Measurements from ENCODE around the gene ANAPC15.

Gene ANAPC15

DNA sequence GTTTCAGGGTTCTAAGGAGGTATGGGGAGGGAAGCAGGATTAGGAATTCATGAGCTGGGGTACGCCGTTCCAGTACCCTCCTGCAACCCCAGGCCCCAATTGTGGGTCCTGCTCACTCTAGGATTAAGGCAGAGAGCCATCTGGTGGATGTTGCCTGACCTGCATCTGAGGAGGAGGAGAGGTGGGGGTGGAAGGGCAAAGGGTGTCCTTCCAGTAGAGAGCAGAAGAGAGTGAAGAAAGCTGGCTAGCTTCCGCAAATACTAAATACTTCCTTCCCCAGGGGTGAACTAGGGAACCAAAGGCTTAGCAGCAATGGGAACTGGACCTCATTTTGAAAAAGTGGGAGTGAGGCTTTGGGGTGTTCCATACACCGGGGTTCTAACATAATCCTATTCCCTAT is 21.2 kb downstream of the ANAPC15 start:
- Histone ChIP-seq H3K27ac (ENCODE audit: low read depth, low read length) (no peak overlapping the region), H3K4me1 (ENCODE audit: control insufficient read depth in 1 of 2, insufficient read depth in 2 of 2, low read length in 2 of 2) (peaks cover 4 to 19% of the 10 kb centered on the region in 2 donors), H3K4me3 (ENCODE audit: low read depth in 1 of 2, low read length in 2 of 2) (no peak overlapping the region), H3K36me3 (ENCODE audit: control insufficient read depth in 1 of 2, insufficient read depth in 2 of 2, low read length in 2 of 2) (peaks cover 19 to 34% of the 10 kb centered on the region in 2 donors), H3K27me3 (ENCODE audit: control insufficient read depth in 1 of 2, insufficient read depth in 2 of 2, low read length in 2 of 2) (no peaks in the 10 kb centered on the region), H3K9ac (ENCODE audit: low read depth in 1 of 2, low read length in 2 of 2) (peak overlapping the region in 1 of 2 donors; percentile 22), H3K9me3 (ENCODE audit: control insufficient read depth in 1 of 2, low read length in 2 of 2) (no peaks in the 10 kb centered on the region)

DNA sequence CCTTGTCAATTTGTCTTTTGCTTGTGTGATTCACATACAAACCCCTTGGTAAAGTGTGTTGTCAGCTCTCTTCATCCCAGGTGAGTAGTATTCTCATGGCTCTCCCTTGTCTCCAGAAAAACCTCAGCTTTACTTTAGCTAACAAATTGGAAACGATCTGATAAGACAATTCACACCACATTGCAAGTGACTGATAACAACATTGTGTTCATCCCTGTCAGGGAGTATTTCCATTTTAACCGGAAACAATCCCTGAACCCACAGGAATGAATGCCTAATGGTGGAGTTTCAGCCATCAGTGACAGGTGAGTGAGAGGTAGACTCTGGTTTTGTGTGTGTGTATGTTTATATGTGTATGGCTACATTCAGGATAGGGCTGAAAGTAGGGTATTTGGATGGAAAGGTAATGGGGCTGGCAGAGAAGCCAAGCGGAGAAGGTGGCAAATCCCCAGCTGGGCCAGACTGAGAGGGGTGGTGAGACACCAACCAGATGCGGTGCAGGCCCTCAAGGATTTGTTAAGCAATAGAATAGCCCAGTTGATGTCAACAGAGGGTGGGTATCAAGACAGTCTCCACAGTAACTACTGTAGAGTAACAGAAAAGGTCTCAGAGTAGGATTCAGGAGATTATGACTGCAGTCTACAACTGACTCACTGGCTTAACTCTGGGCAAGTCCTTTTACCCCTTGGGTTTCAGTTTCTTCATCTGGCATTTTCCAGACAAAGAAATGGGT is 24.3 kb downstream of the ANAPC15 start:
- H3K27ac ChIP-seq (ENCODE audit: low read depth, low read length) = no peak overlapping the region
- no peak overlapping the region for H3K4me3 ChIP-seq (ENCODE audit: low read depth in 1 of 2, low read length in 2 of 2)
- no peaks in the 10 kb centered on the region for H3K9me3 ChIP-seq (ENCODE audit: control insufficient read depth in 1 of 2, low read length in 2 of 2)
- H3K36me3 ChIP-seq (ENCODE audit: control insufficient read depth in 1 of 2, insufficient read depth in 2 of 2, low read length in 2 of 2) = peaks cover 9 to 19% of the 10 kb centered on the region in 2 donors
- no peaks in the 10 kb centered on the region for H3K27me3 ChIP-seq (ENCODE audit: control insufficient read depth in 1 of 2, insufficient read depth in 2 of 2, low read length in 2 of 2)
- no peak overlapping the region for H3K9ac ChIP-seq (ENCODE audit: low read depth in 1 of 2, low read length in 2 of 2)
- H3K4me1 ChIP-seq (ENCODE audit: control insufficient read depth in 1 of 2, insufficient read depth in 2 of 2, low read length in 2 of 2) = peaks cover 4 to 19% of the 10 kb centered on the region in 2 donors

DNA sequence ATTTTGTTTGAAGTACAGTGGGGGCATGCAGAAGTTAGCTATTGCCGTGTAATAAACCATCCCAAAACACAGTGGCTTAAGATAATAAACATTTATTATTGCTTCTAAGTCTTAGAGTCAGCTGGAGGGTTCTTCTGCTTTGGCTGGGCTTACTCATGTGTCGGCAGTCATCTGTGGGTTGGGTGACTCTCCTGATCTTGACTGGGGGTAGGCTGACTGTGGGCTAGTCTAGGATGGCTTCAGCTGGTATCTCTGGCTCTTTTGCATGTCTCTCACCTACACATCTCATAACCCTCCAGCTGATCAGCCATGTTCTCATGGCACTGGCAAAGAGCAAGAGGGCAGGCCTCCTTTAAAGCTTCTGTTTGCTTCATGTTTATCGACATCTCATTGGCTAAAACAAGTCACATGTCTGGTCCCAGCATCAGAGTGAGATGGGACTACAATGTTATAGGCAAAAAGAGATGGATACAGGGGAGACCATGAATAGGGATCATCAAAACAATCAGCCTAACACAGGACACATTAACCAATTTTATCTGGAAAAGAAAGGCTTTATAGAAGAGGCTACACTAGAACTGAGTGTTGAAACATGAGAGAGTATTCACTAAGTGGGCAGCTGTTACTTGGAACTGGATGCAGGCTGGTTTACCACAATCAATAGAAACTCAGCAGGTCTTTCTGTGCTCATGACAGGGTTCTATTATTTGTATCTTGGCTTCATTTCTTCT is 26.7 kb downstream of the ANAPC15 start:
- Histone ChIP-seq H3K36me3 (ENCODE audit: control insufficient read depth in 1 of 2, insufficient read depth in 2 of 2, low read length in 2 of 2) (peaks cover 8 to 18% of the 10 kb centered on the region in 2 donors), H3K9ac (ENCODE audit: low read depth in 1 of 2, low read length in 2 of 2) (no peak overlapping the region), H3K27me3 (ENCODE audit: control insufficient read depth in 1 of 2, insufficient read depth in 2 of 2, low read length in 2 of 2) (no peaks in the 10 kb centered on the region), H3K9me3 (ENCODE audit: control insufficient read depth in 1 of 2, low read length in 2 of 2) (no peaks in the 10 kb centered on the region), H3K4me3 (ENCODE audit: low read depth in 1 of 2, low read length in 2 of 2) (no peak overlapping the region), H3K4me1 (ENCODE audit: control insufficient read depth in 1 of 2, insufficient read depth in 2 of 2, low read length in 2 of 2) (peaks cover 7 to 10% of the 10 kb centered on the region in 2 donors), H3K27ac (ENCODE audit: low read depth, low read length) (no peak overlapping the region)

DNA sequence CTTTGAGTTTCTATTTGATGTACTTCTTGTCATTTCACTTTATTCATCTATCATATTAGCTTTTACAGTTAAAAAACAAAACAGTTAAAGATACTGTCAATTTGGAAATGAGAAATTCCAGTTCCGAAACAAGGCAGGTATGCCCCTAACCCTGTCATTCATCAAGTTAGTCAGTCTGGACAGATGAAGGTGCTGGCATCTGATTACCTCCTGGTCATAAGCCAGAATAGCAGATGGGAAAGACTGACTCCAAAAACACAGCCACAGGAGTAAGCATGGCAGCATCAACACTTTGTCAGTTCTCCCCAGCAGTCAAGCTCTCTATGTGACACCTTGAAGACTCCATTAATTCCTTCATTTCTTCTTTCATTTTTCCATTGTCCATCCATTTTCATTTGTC is 27.5 kb downstream of the ANAPC15 start:
- Histone ChIP-seq H3K27ac (ENCODE audit: low read depth, low read length) (no peak overlapping the region), H3K27me3 (ENCODE audit: control insufficient read depth in 1 of 2, insufficient read depth in 2 of 2, low read length in 2 of 2) (no peaks in the 10 kb centered on the region), H3K9ac (ENCODE audit: low read depth in 1 of 2, low read length in 2 of 2) (no peak overlapping the region), H3K4me3 (ENCODE audit: low read depth in 1 of 2, low read length in 2 of 2) (no peak overlapping the region), H3K36me3 (ENCODE audit: control insufficient read depth in 1 of 2, insufficient read depth in 2 of 2, low read length in 2 of 2) (peaks cover 8 to 13% of the 10 kb centered on the region in 2 donors), H3K9me3 (ENCODE audit: control insufficient read depth in 1 of 2, low read length in 2 of 2) (no peaks in the 10 kb centered on the region), H3K4me1 (ENCODE audit: control insufficient read depth in 1 of 2, insufficient read depth in 2 of 2, low read length in 2 of 2) (peaks cover 2 to 7% of the 10 kb centered on the region in 2 donors)

DNA sequence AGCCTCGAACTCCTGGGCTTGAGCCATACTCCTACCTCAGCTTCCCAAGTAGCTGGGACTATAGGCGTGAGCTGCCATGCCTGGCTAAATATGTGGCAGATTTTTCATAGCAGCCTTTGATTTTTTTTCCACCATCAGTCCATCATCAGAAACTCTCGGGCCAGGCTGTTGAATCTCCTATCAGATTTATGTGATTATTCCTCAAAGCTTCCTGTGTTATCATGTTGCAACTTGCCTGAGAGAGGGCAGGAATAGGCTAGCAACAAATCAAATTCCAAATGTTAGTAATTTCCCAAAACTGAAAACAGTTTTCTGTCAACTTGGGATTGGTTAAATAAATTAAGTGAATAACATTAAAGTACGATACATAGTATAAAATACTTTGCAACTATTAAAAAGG is 28.4 kb downstream of the ANAPC15 start:
- Histone ChIP-seq H3K9ac (ENCODE audit: low read depth in 1 of 2, low read length in 2 of 2) (no peak overlapping the region), H3K4me3 (ENCODE audit: low read depth in 1 of 2, low read length in 2 of 2) (no peak overlapping the region), H3K27me3 (ENCODE audit: control insufficient read depth in 1 of 2, insufficient read depth in 2 of 2, low read length in 2 of 2) (no peaks in the 10 kb centered on the region), H3K9me3 (ENCODE audit: control insufficient read depth in 1 of 2, low read length in 2 of 2) (no peaks in the 10 kb centered on the region), H3K4me1 (ENCODE audit: control insufficient read depth in 1 of 2, insufficient read depth in 2 of 2, low read length in 2 of 2) (peaks cover under 1 to 8% of the 10 kb centered on the region in 2 donors), H3K27ac (ENCODE audit: low read depth, low read length) (no peak overlapping the region), H3K36me3 (ENCODE audit: control insufficient read depth in 1 of 2, insufficient read depth in 2 of 2, low read length in 2 of 2) (peaks cover 7 to 8% of the 10 kb centered on the region in 2 donors)

DNA sequence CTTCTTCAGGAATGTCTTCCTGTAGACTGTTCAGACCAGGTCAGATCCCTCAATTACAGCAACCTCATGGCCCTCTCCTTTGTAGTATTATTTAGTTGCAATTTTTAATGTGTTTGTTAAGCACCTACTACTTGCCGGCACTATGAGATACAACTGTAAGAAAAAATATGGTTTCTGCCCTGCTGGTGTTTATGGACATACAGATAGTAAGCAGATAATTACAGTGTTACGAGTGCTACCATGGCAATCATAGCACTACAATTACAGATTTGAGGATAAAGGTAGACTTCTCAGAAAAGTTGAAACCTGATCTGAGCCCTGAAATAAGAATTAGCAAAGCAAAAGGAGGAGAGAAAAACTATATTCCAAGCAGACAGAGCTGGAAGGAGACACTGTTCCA is 29.1 kb downstream of the ANAPC15 start:
- Histone ChIP-seq H3K9ac (ENCODE audit: low read depth in 1 of 2, low read length in 2 of 2) (no peak overlapping the region), H3K27me3 (ENCODE audit: control insufficient read depth in 1 of 2, insufficient read depth in 2 of 2, low read length in 2 of 2) (no peaks in the 10 kb centered on the region), H3K9me3 (ENCODE audit: control insufficient read depth in 1 of 2, low read length in 2 of 2) (no peaks in the 10 kb centered on the region), H3K4me1 (ENCODE audit: control insufficient read depth in 1 of 2, insufficient read depth in 2 of 2, low read length in 2 of 2) (peaks cover 7 to 14% of the 10 kb centered on the region in 2 donors), H3K4me3 (ENCODE audit: low read depth in 1 of 2, low read length in 2 of 2) (no peak overlapping the region), H3K27ac (ENCODE audit: low read depth, low read length) (no peak overlapping the region), H3K36me3 (ENCODE audit: control insufficient read depth in 1 of 2, insufficient read depth in 2 of 2, low read length in 2 of 2) (peaks cover 6 to 7% of the 10 kb centered on the region in 2 donors)

DNA sequence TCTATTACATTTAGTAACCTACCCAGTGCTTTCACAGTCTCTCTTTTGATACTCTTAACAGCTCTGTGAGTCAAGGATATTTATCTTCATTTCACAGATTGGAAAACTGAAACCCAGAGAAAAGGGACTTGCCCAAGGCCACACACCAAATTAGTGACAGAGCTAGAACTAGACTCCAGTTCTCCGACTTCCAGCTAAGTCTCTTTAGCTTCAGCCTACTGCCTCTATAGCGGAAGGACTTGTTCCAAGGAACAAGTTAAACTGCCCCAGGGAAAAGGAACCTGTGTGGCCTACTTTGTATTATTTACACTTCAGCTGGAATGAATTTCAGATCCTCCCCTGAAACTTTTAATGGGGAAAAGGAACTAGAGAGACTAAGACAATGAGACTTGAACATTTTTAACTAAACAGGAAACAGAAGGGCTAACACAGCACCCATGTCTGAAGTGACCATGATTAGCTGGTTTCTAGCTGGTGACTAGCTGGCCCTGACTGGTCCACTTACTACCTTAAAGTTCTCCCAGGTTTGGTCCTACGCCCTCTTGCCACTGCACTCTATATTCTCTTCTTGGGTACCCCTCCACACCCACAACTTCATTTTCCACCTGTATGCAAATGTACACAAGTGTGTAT is 30.6 kb downstream of the ANAPC15 start:
- Histone ChIP-seq H3K27ac (ENCODE audit: low read depth, low read length) (peak overlapping the region; percentile 11), H3K9ac (ENCODE audit: low read depth in 1 of 2, low read length in 2 of 2) (no peak overlapping the region), H3K27me3 (ENCODE audit: control insufficient read depth in 1 of 2, insufficient read depth in 2 of 2, low read length in 2 of 2) (no peaks in the 10 kb centered on the region), H3K4me1 (ENCODE audit: control insufficient read depth in 1 of 2, insufficient read depth in 2 of 2, low read length in 2 of 2) (peaks cover 11 to 16% of the 10 kb centered on the region in 2 donors), H3K9me3 (ENCODE audit: control insufficient read depth in 1 of 2, low read length in 2 of 2) (no peaks in the 10 kb centered on the region), H3K4me3 (ENCODE audit: low read depth in 1 of 2, low read length in 2 of 2) (no peak overlapping the region), H3K36me3 (ENCODE audit: control insufficient read depth in 1 of 2, insufficient read depth in 2 of 2, low read length in 2 of 2) (no peaks in the 10 kb centered on the region)

DNA sequence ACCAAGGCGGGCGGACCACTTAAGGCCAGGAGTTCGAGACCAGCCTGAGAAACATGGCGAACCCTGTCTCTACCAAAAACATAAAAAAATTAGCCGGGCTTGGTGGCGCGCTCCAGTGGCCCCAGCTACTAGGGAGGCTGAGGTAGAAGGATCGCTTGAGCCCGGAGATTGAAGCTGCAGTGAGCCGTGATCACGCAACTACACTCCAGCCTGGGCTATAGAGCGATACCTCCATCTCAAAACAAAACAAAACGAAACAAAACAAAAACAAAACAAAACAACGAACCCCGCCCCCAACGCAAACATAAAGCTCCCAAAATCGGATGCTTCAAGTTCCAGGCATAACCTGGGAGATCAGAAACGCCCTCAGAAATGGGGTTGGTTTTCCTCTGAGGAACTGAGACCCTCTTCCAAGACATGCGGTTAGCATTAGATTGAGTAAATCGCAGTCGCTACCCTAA is 31.3 kb downstream of the ANAPC15 start:
- H3K4me3 ChIP-seq (ENCODE audit: low read depth in 1 of 2, low read length in 2 of 2) = peak overlapping the region; percentile 69 to 75
- H3K27me3 ChIP-seq (ENCODE audit: control insufficient read depth in 1 of 2, insufficient read depth in 2 of 2, low read length in 2 of 2) = no peaks in the 10 kb centered on the region
- H3K9me3 ChIP-seq (ENCODE audit: control insufficient read depth in 1 of 2, low read length in 2 of 2) = no peaks in the 10 kb centered on the region
- peak overlapping the region; percentile 70 for H3K27ac ChIP-seq (ENCODE audit: low read depth, low read length)
- H3K9ac ChIP-seq (ENCODE audit: low read depth in 1 of 2, low read length in 2 of 2) = peak overlapping the region; percentile 51 to 66
- no peaks in the 10 kb centered on the region for H3K36me3 ChIP-seq (ENCODE audit: control insufficient read depth in 1 of 2, insufficient read depth in 2 of 2, low read length in 2 of 2)
- peaks cover 11 to 16% of the 10 kb centered on the region in 2 donors for H3K4me1 ChIP-seq (ENCODE audit: control insufficient read depth in 1 of 2, insufficient read depth in 2 of 2, low read length in 2 of 2)

DNA sequence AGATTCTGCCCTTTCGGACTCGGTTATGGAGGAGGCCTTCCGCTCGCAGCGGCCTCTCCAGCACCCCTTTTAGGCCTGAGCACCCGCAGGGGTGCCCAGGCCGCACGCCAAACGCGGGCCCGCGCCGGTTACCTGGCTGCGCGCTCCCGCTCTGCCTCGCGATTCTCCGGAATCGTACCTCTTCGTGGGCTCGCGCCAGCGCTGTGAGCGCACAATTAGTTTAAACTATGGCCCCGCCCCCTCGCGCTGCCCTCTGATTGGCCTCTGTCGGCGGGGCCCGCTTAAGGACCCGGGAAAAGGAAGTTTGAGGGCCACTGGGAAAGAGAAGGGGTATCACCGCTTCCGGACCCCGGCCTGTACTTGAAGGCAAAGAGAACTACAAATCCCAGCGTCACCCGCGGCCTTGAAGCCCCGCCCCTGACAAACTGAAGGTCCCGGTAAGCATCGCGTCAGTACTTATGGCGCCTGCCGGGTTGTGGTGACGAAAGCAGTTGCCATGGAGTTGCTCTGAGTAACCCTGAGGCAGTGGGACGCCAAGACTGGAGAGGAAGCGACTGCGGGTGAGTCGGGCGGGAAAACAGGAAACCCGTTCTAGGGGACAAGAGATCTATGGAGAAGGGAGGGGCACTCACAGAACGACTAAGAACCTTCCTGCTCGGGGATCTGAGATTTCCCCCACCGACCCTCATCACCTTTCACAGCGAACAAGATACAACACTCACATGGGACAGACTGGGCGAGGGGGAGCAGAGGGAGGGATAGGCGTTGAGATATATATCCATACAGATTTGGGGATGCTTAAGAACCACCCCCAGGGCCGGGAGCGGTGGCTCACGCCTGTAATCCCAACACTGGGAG is 31.9 kb downstream of the ANAPC15 start, which contains the start of the genes LRRC51 and NUMA1:
TSS of gene LRRC51 (plus strand) at position 525 of the 858 bp plus-strand sequence. CDS start 8,234 bp downstream, outside the sequence.
TSS of gene NUMA1 (minus strand) at position 217 of the 858 bp plus-strand sequence. CDS start 44,599 bp downstream, outside the sequence.
- Histone ChIP-seq H3K9me3 (ENCODE audit: control insufficient read depth in 1 of 2, low read length in 2 of 2) (no peaks in the 10 kb centered on the region), H3K4me3 (ENCODE audit: low read depth in 1 of 2, low read length in 2 of 2) (peak within 1 kb of the TSS; percentile 75 to 77), H3K36me3 (ENCODE audit: control insufficient read depth in 1 of 2, insufficient read depth in 2 of 2, low read length in 2 of 2) (no peaks in the 10 kb centered on the region), H3K4me1 (ENCODE audit: control insufficient read depth in 1 of 2, insufficient read depth in 2 of 2, low read length in 2 of 2) (peaks cover 11 to 16% of the 10 kb centered on the region in 2 donors), H3K27ac (ENCODE audit: low read depth, low read length) (peak within 1 kb of the TSS; percentile 70), H3K9ac (ENCODE audit: low read depth in 1 of 2, low read length in 2 of 2) (peak within 1 kb of the TSS; percentile 51 to 73), H3K27me3 (ENCODE audit: control insufficient read depth in 1 of 2, insufficient read depth in 2 of 2, low read length in 2 of 2) (no peaks in the 10 kb centered on the region)
